Stimulated activated CD8-positive, alpha-beta memory T cell treated with anti-CD3 and anti-CD28 coated beads, Interleukin-2, amount 100 ng/mL, for 48 hours (primary cell): ENCODE data around the gene PPP1R14B.

Experiments
- DNase-seq, 2 donors: peaks; one replicate each; pipeline ENCODE4 v3.0.0-alpha.2; 2020; ENCODE audit warnings: low read depth in 2 of 2

The PPP1R14B gene

GRCh38 chr11:64230985-64231365 is 15.8 kb downstream of the PPP1R14B start:
- no peak for DNase-seq

GRCh38 chr11:64230171-64230984 is 16.4 kb downstream of the PPP1R14B start, which contains the start of gene DNAJC4:
Gene DNAJC4, plus strand, starts transcription at chr11:64230548. Its CDS starts 307 bp downstream, at chr11:64230855.
- DNase-seq: peak; percentile 85 to 89

GRCh38 chr11:64229744-64230170 is 17.0 kb downstream of the PPP1R14B start:
- DNase-seq: no peak

- no peak for DNase-seq
Measured at GRCh38 chr11:64229090-64229743, 17.5 kb downstream of the PPP1R14B start.

GRCh38 chr11:64227405-64227956 is 19.3 kb downstream of the PPP1R14B start:
- DNase-seq: no peak

- DNase-seq: no peak
Measured at GRCh38 chr11:64226507-64227051, 20.2 kb downstream of the PPP1R14B start.

GRCh38 chr11:64225608-64226506 is 20.9 kb downstream of the PPP1R14B start, which contains the start of the genes NUDT22 and TRPT1:
Gene NUDT22, plus strand, starts transcription at chr11:64226274. Its CDS starts 379 bp downstream, at chr11:64226653.
Gene TRPT1, minus strand, starts transcription at chr11:64226186. Its CDS starts 326 bp downstream, at chr11:64225860.
- DNase-seq: peak; percentile 94 to 95

GRCh38 chr11:64224891-64225607 is 21.7 kb downstream of the PPP1R14B start:
- no peak for DNase-seq

- DNase-seq: no peak
Measured at GRCh38 chr11:64224151-64224890, 22.4 kb downstream of the PPP1R14B start.

GRCh38 chr11:64223001-64223651 is 23.6 kb downstream of the PPP1R14B start:
- no peak for DNase-seq

GRCh38 chr11:64222651-64223000 is 24.1 kb downstream of the PPP1R14B start:
- no peak for DNase-seq

- no peak for DNase-seq
Measured at GRCh38 chr11:64220798-64221197, 25.9 kb downstream of the PPP1R14B start.

GRCh38 chr11:64220271-64220670 is 26.5 kb downstream of the PPP1R14B start:
- DNase-seq: no peak

- no peak for DNase-seq
Measured at GRCh38 chr11:64219755-64220154, 27.0 kb downstream of the PPP1R14B start.

GRCh38 chr11:64219354-64219684 is 27.4 kb downstream of the PPP1R14B start:
- DNase-seq: no peak

- no peak for DNase-seq
Measured at GRCh38 chr11:64218628-64219353, 28.0 kb downstream of the PPP1R14B start.

GRCh38 chr11:64216879-64217278 is 29.9 kb downstream of the PPP1R14B start:
- DNase-seq: no peak

GRCh38 chr11:64211181-64211872 is 35.4 kb downstream of the PPP1R14B start:
- DNase-seq: no peak
